Measurements from ENCODE around the gene GALNT10.

Gene GALNT10

GRCh38 chr5:154410786-154411185, 220.3 kb downstream of the GALNT10 start:
- no peak for DNase-seq

GRCh38 chr5:154411338-154411737, 220.8 kb downstream of the GALNT10 start:
- no peak for DNase-seq

- DNase-seq: no peak
Measured at GRCh38 chr5:154412316-154412715, 221.8 kb downstream of the GALNT10 start.

- DNase-seq: no peak
Measured at GRCh38 chr5:154412925-154413324, 222.4 kb downstream of the GALNT10 start.

- DNase-seq: no peak
Measured at GRCh38 chr5:154415114-154415513, 224.6 kb downstream of the GALNT10 start.

- no peak for DNase-seq
Measured at GRCh38 chr5:154418344-154418820, 227.8 kb downstream of the GALNT10 start.

- no peak for DNase-seq
Measured at GRCh38 chr5:154419236-154419635, 228.7 kb downstream of the GALNT10 start.

GRCh38 chr5:154421868-154422267, 231.3 kb downstream of the GALNT10 start:
- no peak for DNase-seq

GRCh38 chr5:154422298-154422697, 231.8 kb downstream of the GALNT10 start:
- no peak for DNase-seq

GRCh38 chr5:154428208-154428607, 237.7 kb downstream of the GALNT10 start:
- DNase-seq: no peak

- DNase-seq: no peak
Measured at GRCh38 chr5:154429341-154429740, 238.8 kb downstream of the GALNT10 start.

GRCh38 chr5:154430466-154430865, 239.9 kb downstream of the GALNT10 start:
- no peak for DNase-seq

GRCh38 chr5:154430961-154431630, 240.6 kb downstream of the GALNT10 start:
- DNase-seq: no peak

- DNase-seq: no peak
Measured at GRCh38 chr5:154435226-154435625, 244.7 kb downstream of the GALNT10 start.

GRCh38 chr5:154437281-154437965, 246.9 kb downstream of the GALNT10 start:
- no peak for DNase-seq

GRCh38 chr5:154440540-154440939, 250.0 kb downstream of the GALNT10 start:
- DNase-seq: no peak

- DNase-seq: no peak
Measured at GRCh38 chr5:154442801-154443200, 252.3 kb downstream of the GALNT10 start.

GRCh38 chr5:154444556-154445421, 254.3 kb downstream of the GALNT10 start:
- DNase-seq: peak; percentile 11 to 29

- DNase-seq: peak; percentile 85 to 89
Measured at GRCh38 chr5:154445422-154446194, 255.1 kb downstream of the GALNT10 start, which contains the start of gene SAP30L. TSS of gene SAP30L (plus strand) at chr5:154445997. CDS start at chr5:154446605, 608 bp downstream.

GRCh38 chr5:154446195-154447088, 255.9 kb downstream of the GALNT10 start:
- DNase-seq: no peak

- DNase-seq: no peak
Measured at GRCh38 chr5:154447089-154447725, 256.7 kb downstream of the GALNT10 start.
